CD4-positive, alpha-beta memory T cell (primary cell): Measurements from ENCODE around the gene LRP10. TPM values are rescaled to one million over a fixed set of nuclear protein-coding genes. Genes with fewer than 3 reads are reported as not detected.

Experiments used
- CTCF ChIA-PET: fragments of 350-600 bp; sonication (Branson Sonifier 250); formaldehyde crosslinking; loops from one replicate; lab custom pipeline; 2021; ENCODE audit warnings: inconsistent platforms; ENCODE audit not compliant: partially characterized antibody; lab: Charles Lee
- POLR2A ChIA-PET: fragments of 350-600 bp; sonication (Branson Sonifier 250); formaldehyde crosslinking; loops from one replicate; lab custom pipeline; 2021; ENCODE audit not compliant: partially characterized antibody; lab: Charles Lee
- DNase-seq, 5 donors: peaks; one replicate each; pipeline versions ENCODE4 v3.0.0 to v3.0.0-alpha.2; 2020 to 2022; ENCODE audit warnings: mixed read lengths in 1 of 5
- H3K27ac ChIP-seq: one replicate; pipeline ENCODE4 v1.7.0; 2013; ENCODE audit warnings: low read depth, low read length
- H3K27me3 ChIP-seq: 2 replicates; pipeline ENCODE4 v1.7.0; 2013; ENCODE audit warnings: mild to moderate bottlenecking, low read length, moderate library complexity; ENCODE audit not compliant: insufficient read depth
- H3K36me3 ChIP-seq: 2 replicates; pipeline ENCODE4 v1.7.0; 2013; ENCODE audit warnings: mild to moderate bottlenecking, low read length, moderate library complexity; ENCODE audit not compliant: insufficient read depth
- H3K4me1 ChIP-seq: 2 replicates; pipeline ENCODE4 v1.7.0; 2013; ENCODE audit warnings: mild to moderate bottlenecking, low read length, moderate library complexity; ENCODE audit not compliant: insufficient read depth
- H3K4me3 ChIP-seq, 2 donors: one replicate each; pipeline ENCODE4 v1.7.0; 2013; ENCODE audit warnings: low read length in 2 of 2, mild to moderate bottlenecking in 1 of 2
- H3K9me3 ChIP-seq, 2 donors: one replicate each; pipeline ENCODE4 v1.7.0; 2013; ENCODE audit warnings: low read length in 2 of 2, control low read depth in 1 of 2; ENCODE audit not compliant: control insufficient read depth in 1 of 2
- H3K27ac Mint-ChIP-seq, 7 donors: one replicate each; pipeline ENCODE4 v1.8.0; 2020 to 2021; ENCODE audit warnings: mixed read lengths in 7 of 7, mild to moderate bottlenecking in 6 of 7, inconsistent platforms in 3 of 7, moderate library complexity in 3 of 7
- H3K27me3 Mint-ChIP-seq, 2 donors: one replicate each; pipeline ENCODE4 v1.8.0; 2020 to 2021; ENCODE audit warnings: mixed read lengths in 2 of 2
- H3K36me3 Mint-ChIP-seq, 2 donors: one replicate each; pipeline ENCODE4 v1.8.0; 2020 to 2021; ENCODE audit warnings: mixed read lengths in 2 of 2, inconsistent platforms in 1 of 2, mild to moderate bottlenecking in 1 of 2
- H3K4me1 Mint-ChIP-seq, 4 donors: one replicate each; pipeline ENCODE4 v1.8.0; 2020 to 2021; ENCODE audit warnings: mixed read lengths in 4 of 4, mild to moderate bottlenecking in 1 of 4
- H3K4me3 Mint-ChIP-seq, 8 donors: one replicate each; pipeline ENCODE4 v1.8.0; 2020 to 2021; ENCODE audit warnings: mixed read lengths in 8 of 8, mild to moderate bottlenecking in 7 of 8, moderate library complexity in 6 of 8, inconsistent platforms in 3 of 8
- H3K9me3 Mint-ChIP-seq, 8 donors: one replicate each; pipeline ENCODE4 v1.8.0; 2020 to 2021; ENCODE audit warnings: mixed read lengths in 8 of 8, mild to moderate bottlenecking in 5 of 8, inconsistent platforms in 3 of 8, moderate library complexity in 1 of 8
- intact Hi-C: fragments of 100-400 bp; cut with micrococcal nuclease; formaldehyde crosslinking; loops from one replicate; pipeline ENCODE4 v1.15.1; 2023
- polyA plus RNA-seq, 2 donors: library from polyadenylated mRNA; unstranded; fragments of 300-500 nt; fragmentation: Illumina TruSeq; gene quantifications; one replicate each; pipeline ENCODE4 v1.2.3, GENCODE V29; 2021
- total RNA-seq, 2 experiments: library from RNA; stranded (reverse); gene quantifications; one replicate each; pipeline ENCODE4 v1.2.3, GENCODE V29; 2021

Gene LRP10
- total and polyA plus RNA-seq, 4 experiments from 2014 or later: 92.0 to 118 (median 95.6) TPM

GRCh38 chr14:22919601-22919921 is 48.0 kb downstream of the LRP10 start:
- Mint-ChIP-seq H3K9me3 (peaks cover 0 to 9% (median 0%) of the 10 kb centered on the region in 8 donors), H3K27me3 (peaks cover 0 to 4% of the 10 kb centered on the region in 2 donors), H3K27ac (peak overlapping the region; percentile 99 to 100 (median 100)), H3K36me3 (peaks cover 21 to 69% of the 10 kb centered on the region in 2 donors), H3K4me1 (peaks cover 13 to 52% (median 31%) of the 10 kb centered on the region in 4 donors), H3K4me3 (peak overlapping the region; percentile 94 to 99 (median 96))
- Histone ChIP-seq H3K4me3 (peak overlapping the region; percentile 60 to 67), H3K4me1 (peaks cover 38% of the 10 kb centered on the region), H3K9me3 (no peaks in the 10 kb centered on the region), H3K27me3 (no peaks in the 10 kb centered on the region), H3K36me3 (peaks cover 25% of the 10 kb centered on the region), H3K27ac (peak overlapping the region; percentile 98)
- POLR2A ChIA-PET: interaction anchor here (0.6 to 5.4 kb wide), 23 partner anchors 9 to 1409 kb away, joined by 3 to 120 read pairs (median 5); partner anchors contain the start of genes DAD1, HAUS4, LRP10 and METTL3
- intact Hi-C loops: loop anchor here (1.0 to 5.0 kb wide), 8 partner anchors 10 to 402 kb away; partner anchors contain the start of genes ACIN1, C14orf119, DAD1 and LRP10
- DNase-seq: no peak
- CTCF ChIA-PET: interaction anchor here (0.6 to 6.6 kb wide), 12 partner anchors 10 to 363 kb away, joined by 3 to 72 read pairs (median 8); partner anchors contain the start of genes HAUS4, LRP10 and PRMT5

- DNase-seq: no peak
- Histone ChIP-seq H3K4me3 (no peak overlapping the region), H3K36me3 (peaks cover 28% of the 10 kb centered on the region), H3K9me3 (no peaks in the 10 kb centered on the region), H3K4me1 (peaks cover 33% of the 10 kb centered on the region), H3K27me3 (no peaks in the 10 kb centered on the region), H3K27ac (peak overlapping the region; percentile 98)
- Mint-ChIP-seq H3K9me3 (peaks cover 0 to 9% (median 0%) of the 10 kb centered on the region in 8 donors), H3K27ac (peak overlapping the region in 6 of 7 donors; percentile 15 to 100 (median 100)), H3K4me3 (no peak overlapping the region), H3K36me3 (peaks cover 25 to 68% of the 10 kb centered on the region in 2 donors), H3K27me3 (peaks cover 0 to 4% of the 10 kb centered on the region in 2 donors), H3K4me1 (peaks cover 12 to 43% (median 25%) of the 10 kb centered on the region in 4 donors)
- intact Hi-C loops: no loop called here
- POLR2A ChIA-PET: interaction anchor here (2.9 to 4.9 kb wide), 3 partner anchors 9 to 154 kb away, joined by 15 to 120 read pairs (median 36); partner anchors contain the start of genes LRP10, OXA1L and PRMT5
- CTCF ChIA-PET: interaction anchor here (1.4 to 6.6 kb wide), 6 partner anchors 9 to 66 kb away, joined by 4 to 72 read pairs (median 10); partner anchors contain the start of genes HAUS4, LRP10 and PRMT5
Observed at GRCh38 chr14:22920697-22921096, 49.2 kb downstream of the LRP10 start.

- Mint-ChIP-seq H3K4me1 (peaks cover 11 to 30% (median 19%) of the 10 kb centered on the region in 4 donors), H3K4me3 (no peak overlapping the region), H3K9me3 (peaks cover 0 to 9% (median 0%) of the 10 kb centered on the region in 8 donors), H3K36me3 (peaks cover 37 to 63% of the 10 kb centered on the region in 2 donors), H3K27ac (peak overlapping the region in 2 of 7 donors; percentile 50 to 84), H3K27me3 (peaks cover 0 to 4% of the 10 kb centered on the region in 2 donors)
- no peak overlapping the region for H3K27ac ChIP-seq
- H3K27me3 ChIP-seq: no peaks in the 10 kb centered on the region
- H3K4me1 ChIP-seq: peaks cover 17% of the 10 kb centered on the region
- H3K36me3 ChIP-seq: peaks cover 25% of the 10 kb centered on the region
- H3K9me3 ChIP-seq: no peaks in the 10 kb centered on the region
- CTCF ChIA-PET: interaction anchor here (0.8 kb wide), 2 partner anchors 99 to 146 kb away, joined by 3 read pairs; no protein-coding TSS in a partner anchor
- intact Hi-C loops: no loop called here
- POLR2A ChIA-PET: interaction anchor here (0.6 to 0.7 kb wide), 2 partner anchors 8 to 965 kb away, joined by 3 to 4 read pairs; no protein-coding TSS in a partner anchor
- no peak overlapping the region for H3K4me3 ChIP-seq
- DNase-seq: no peak
Observed at GRCh38 chr14:22922294-22922693, 50.8 kb downstream of the LRP10 start.

- Mint-ChIP-seq H3K36me3 (peaks cover 37 to 57% of the 10 kb centered on the region in 2 donors), H3K27ac (no peak overlapping the region), H3K4me1 (peaks cover 4 to 19% (median 14%) of the 10 kb centered on the region in 4 donors), H3K9me3 (peaks cover 0 to 9% (median 0%) of the 10 kb centered on the region in 8 donors), H3K27me3 (peaks cover 0 to 4% of the 10 kb centered on the region in 2 donors), H3K4me3 (no peak overlapping the region)
- Histone ChIP-seq H3K27ac (no peak overlapping the region), H3K27me3 (no peaks in the 10 kb centered on the region), H3K4me3 (no peak overlapping the region), H3K9me3 (no peaks in the 10 kb centered on the region), H3K36me3 (peaks cover 25% of the 10 kb centered on the region), H3K4me1 (peaks cover 19% of the 10 kb centered on the region)
- no peak for DNase-seq
- ChIA-PET CTCF (interaction anchor here (1.3 to 1.4 kb wide), 2 partner anchors 48 to 63 kb away, joined by 3 to 5 read pairs; no protein-coding TSS in a partner anchor), POLR2A (no interaction called here)
- intact Hi-C loops: no loop called here
Observed at GRCh38 chr14:22923746-22924145, 52.2 kb downstream of the LRP10 start.

GRCh38 chr14:22925513-22925912 is 54.0 kb downstream of the LRP10 start:
- Histone ChIP-seq H3K4me1 (peaks cover 17% of the 10 kb centered on the region), H3K27ac (no peak overlapping the region), H3K4me3 (no peak overlapping the region), H3K36me3 (peaks cover 25% of the 10 kb centered on the region), H3K9me3 (no peaks in the 10 kb centered on the region), H3K27me3 (no peaks in the 10 kb centered on the region)
- H3K4me1 Mint-ChIP-seq: peaks cover 4 to 10% (median 5%) of the 10 kb centered on the region in 4 donors
- POLR2A ChIA-PET: no interaction called here
- no peak overlapping the region for H3K4me3 Mint-ChIP-seq
- intact Hi-C loops: loop anchor here (5.0 kb wide), 1 partner anchor 377 kb away; the partner anchor contains the start of gene PPP1R3E
- H3K36me3 Mint-ChIP-seq: peaks cover 37 to 46% of the 10 kb centered on the region in 2 donors
- H3K9me3 Mint-ChIP-seq: peaks cover 0 to 2% (median 0%) of the 10 kb centered on the region in 8 donors
- no peak for DNase-seq
- no peaks in the 10 kb centered on the region for H3K27me3 Mint-ChIP-seq
- CTCF ChIA-PET: interaction anchor here (6.7 kb wide), 1 partner anchor 60 kb away, joined by 94 read pairs; the partner anchor contains the start of gene AJUBA
- no peak overlapping the region for H3K27ac Mint-ChIP-seq

- peak overlapping the region in 2 of 7 donors; percentile 40 to 62 for H3K27ac Mint-ChIP-seq
- intact Hi-C loops: loop anchor here (5.0 kb wide), 1 partner anchor 376 kb away; the partner anchor contains the start of gene PPP1R3E
- no peaks in the 10 kb centered on the region for H3K27me3 ChIP-seq
- peaks cover 32 to 38% of the 10 kb centered on the region in 2 donors for H3K36me3 Mint-ChIP-seq
- POLR2A ChIA-PET: no interaction called here
- H3K9me3 ChIP-seq: no peaks in the 10 kb centered on the region
- no peak for DNase-seq
- H3K9me3 Mint-ChIP-seq: peaks cover 0 to 2% (median 0%) of the 10 kb centered on the region in 8 donors
- peak overlapping the region in 1 of 8 donors; percentile 6 for H3K4me3 Mint-ChIP-seq
- H3K27ac ChIP-seq: no peak overlapping the region
- peaks cover 17% of the 10 kb centered on the region for H3K4me1 ChIP-seq
- CTCF ChIA-PET: interaction anchor here (6.7 kb wide), 1 partner anchor 59 kb away, joined by 94 read pairs; the partner anchor contains the start of gene AJUBA
- H3K27me3 Mint-ChIP-seq: no peaks in the 10 kb centered on the region
- H3K36me3 ChIP-seq: peaks cover 25% of the 10 kb centered on the region
- peaks cover 3 to 8% (median 5%) of the 10 kb centered on the region in 4 donors for H3K4me1 Mint-ChIP-seq
- no peak overlapping the region for H3K4me3 ChIP-seq
Observed at GRCh38 chr14:22926316-22926715, 54.8 kb downstream of the LRP10 start.
